Panc1 (cell line): Measurements from ENCODE around the gene ACACA. TPM values are rescaled to one million over a fixed set of nuclear protein-coding genes. Genes with fewer than 3 reads are reported as not detected.

Source experiments
- ATAC-seq: fragments of 200-7000 bp; cut with Tn5 transposase; 2 replicates; pipeline ENCODE4 v1.9.1; 2020; ENCODE audit warnings: mild to moderate bottlenecking, moderate library complexity
- BruUV-seq: library from RNA; stranded (reverse); fragments of 400-500 nt; replicated peaks from 2 replicates; lab custom pipeline; 2021; lab: Mats Ljungman, UMichigan
- CTCF ChIA-PET: fragments of 300-600 bp; sonication (Branson Sonifier 250); formaldehyde crosslinking; loops from one replicate; lab custom pipeline; 2022; ENCODE audit warnings: antibody characterized with exemption; lab: Charles Lee
- POLR2A ChIA-PET: fragments of 300-600 bp; sonication (Branson Sonifier 250); formaldehyde crosslinking; loops from one replicate; lab custom pipeline; 2022; ENCODE audit warnings: antibody characterized with exemption; lab: Charles Lee
- DNase-seq: peaks from one replicate; pipeline ENCODE4 v3.0.0-alpha.2; 2010; ENCODE audit warnings: low read depth, low spot score
- H3K27ac ChIP-seq: 2 replicates; pipeline ENCODE4 v1.5.1; 2011; ENCODE audit warnings: mild to moderate bottlenecking, low read length, inconsistent platforms
- H3K27me3 ChIP-seq: fragments of 200-500 bp; sonication (Bioruptor generic); 2 replicates; pipeline ENCODE4 v1.6.0; 2014; ENCODE audit warnings: low read length, inconsistent platforms; ENCODE audit not compliant: control insufficient read depth, insufficient read depth
- H3K36me3 ChIP-seq: fragments of 200-500 bp; sonication (Bioruptor generic); 2 replicates; pipeline ENCODE4 v1.5.1; 2014; ENCODE audit warnings: inconsistent platforms, mild to moderate bottlenecking, low read length, moderate library complexity; ENCODE audit not compliant: control insufficient read depth, insufficient read depth
- H3K4me1 ChIP-seq: 2 replicates; pipeline ENCODE4 v1.5.1; 2011; ENCODE audit warnings: inconsistent platforms, mild to moderate bottlenecking, low read length, moderate library complexity; ENCODE audit not compliant: control insufficient read depth, insufficient read depth
- H3K4me3 ChIP-seq, 2 experiments: 2 replicates each; pipeline ENCODE4 v1.5.1; 2011 to 2012; ENCODE audit warnings: low read depth in 2 of 2, low read length in 2 of 2, mild to moderate bottlenecking in 2 of 2, inconsistent platforms in 1 of 2, moderate library complexity in 1 of 2
- H3K9me3 ChIP-seq: fragments of 200-500 bp; sonication (Bioruptor generic); 2 replicates; pipeline ENCODE4 v1.5.1; 2014; ENCODE audit warnings: low read depth, mild to moderate bottlenecking, inconsistent platforms, low read length, moderate library complexity; ENCODE audit not compliant: control insufficient read depth, insufficient read depth
- CTCF ChIP-seq: fragments of 450-650 bp; IDR thresholded peaks from 2 replicates; pipeline ENCODE4 v1.5.1; 2017; ENCODE audit warnings: mild to moderate bottlenecking
- POLR2AphosphoS5 ChIP-seq: IDR thresholded peaks from 2 replicates; pipeline ENCODE4 v1.6.1; 2012; ENCODE audit warnings: mild to moderate bottlenecking, low read depth, low read length, moderate library complexity
- REST ChIP-seq, 2 experiments: IDR thresholded peaks; 2 replicates each; pipeline ENCODE4 v1.6.1; 2011 to 2012; ENCODE audit warnings: low read depth in 2 of 2, control low read depth in 1 of 2, low read length in 1 of 2, mild to moderate bottlenecking in 1 of 2, moderate library complexity in 1 of 2; ENCODE audit not compliant: insufficient read depth in 1 of 2
- SIN3A ChIP-seq: IDR thresholded peaks from 2 replicates; pipeline ENCODE4 v1.6.1; 2012; ENCODE audit warnings: low read depth, mild to moderate bottlenecking, low read length, moderate library complexity, borderline replicate concordance; ENCODE audit not compliant: insufficient read depth
- TCF7L2 ChIP-seq: IDR thresholded peaks from 2 replicates; pipeline ENCODE4 v1.6.1; 2011; ENCODE audit warnings: mild to moderate bottlenecking, low read depth, low read length, inconsistent platforms
- in situ Hi-C: cut with HindIII; loops from 2 replicates; pipeline ENCODE4 v1.10.0; 2016; ENCODE audit warnings: low sequenced_read_pairs, low pct_unique_long_range_greater_than_20kb
- intact Hi-C: fragments of 100-400 bp; cut with micrococcal nuclease; formaldehyde crosslinking; loops from one replicate; pipeline ENCODE4 v1.10.0; 2022; ENCODE audit not compliant: unreplicated experiment
- total RNA-seq: library from RNA; stranded (reverse); gene quantifications from one replicate; pipeline ENCODE4 v1.2.1, GENCODE V29; 2021; ENCODE audit not compliant: unreplicated experiment

The ACACA gene
- total RNA-seq, 1 experiment from 2014 or later: 131 TPM

GRCh38 chr17:37060928-37061327 lies 345.7 kb downstream of the ACACA start:
- no TSS peak for BruUV-seq
- no peak for ATAC-seq
- CTCF ChIA-PET: no interaction called here

GRCh38 chr17:37060094-37060493 lies 346.5 kb downstream of the ACACA start:
- Histone ChIP-seq H3K4me3 (no peak overlapping the region), H3K27me3 (no peaks in the 10 kb centered on the region), H3K36me3 (no peaks in the 10 kb centered on the region), H3K27ac (no peak overlapping the region), H3K9me3 (no peaks in the 10 kb centered on the region), H3K4me1 (no peaks in the 10 kb centered on the region)
- DNase-seq: no peak
- ChIA-PET CTCF (no interaction called here), POLR2A (no interaction called here)
- in situ Hi-C loops: no loop called here
- BruUV-seq: no TSS peak
- no peak for ATAC-seq
- intact Hi-C loops: no loop called here
- TF ChIP-seq CTCF (no peak), TCF7L2 (no peak), REST (IDR thresholded peaks at IDR 0.05; ENCODE audit: insufficient read depth in 1 of 2, low read depth in 2 of 2, low read length in 1 of 2) (no peak), POLR2AphosphoS5 (no peak), SIN3A (no peak)

More at GRCh38 chr17:37060928-37061327, 345.7 kb downstream of the ACACA start:
- H3K27ac ChIP-seq: no peak overlapping the region
- TF ChIP-seq CTCF: no peak
- no peak for TF ChIP-seq SIN3A
- no peak for TF ChIP-seq TCF7L2
- no peak for TF ChIP-seq REST (IDR thresholded peaks at IDR 0.05; ENCODE audit: insufficient read depth in 1 of 2, low read depth in 2 of 2, low read length in 1 of 2)
- TF ChIP-seq POLR2AphosphoS5: no peak
- no peaks in the 10 kb centered on the region for H3K27me3 ChIP-seq
- no peaks in the 10 kb centered on the region for H3K4me1 ChIP-seq
- H3K36me3 ChIP-seq: no peaks in the 10 kb centered on the region
- no peaks in the 10 kb centered on the region for H3K9me3 ChIP-seq
- no peak for DNase-seq
- H3K4me3 ChIP-seq: no peak overlapping the region
- in situ Hi-C loops (no loop called here), intact Hi-C loops (no loop called here)
- POLR2A ChIA-PET: no interaction called here
